HCT116 (cell line): Measurements from ENCODE around the gene FAM90A1. TPM values are rescaled to one million over a fixed set of nuclear protein-coding genes. Genes with fewer than 3 reads are reported as not detected.
A peak's percentile ranks its signal among the peaks of the same experiment; 100 is the strongest.
"Not testable (repeated sequence)": the region's sequence is repeated elsewhere in the genome, so short reads cannot be mapped to it uniquely, and the experiment has no call there.

Experiments
- ATAC-seq: fragments of 200-7000 bp; cut with Tn5 transposase; 2 replicates; pipeline ENCODE4 v1.9.1; 2020; ENCODE audit warnings: mild to moderate bottlenecking, moderate library complexity
- BruUV-seq: library from RNA; stranded (reverse); fragments of 400-500 nt; replicated peaks from 2 replicates; lab custom pipeline; 2021; lab: Mats Ljungman, UMichigan
- CTCF ChIA-PET: fragments of 300-600 bp; sonication (Branson Sonifier 250); formaldehyde crosslinking; loops from one replicate; lab custom pipeline; 2021; ENCODE audit warnings: antibody characterized with exemption; lab: Charles Lee
- POLR2A ChIA-PET: fragments of 300-600, 350-600 bp; sonication (Branson Sonifier 250); formaldehyde crosslinking; loops from one replicate; lab custom pipeline; 2021; ENCODE audit warnings: antibody characterized with exemption; lab: Charles Lee
- RAD21 ChIA-PET, 2 experiments: fragments of 300-600 bp; sonication (Branson Sonifier 250); formaldehyde crosslinking; loops; one replicate each; lab custom pipeline; 2023; ENCODE audit warnings: low total read pairs in 2 of 2; ENCODE audit not compliant: uncharacterized antibody in 2 of 2, unreplicated experiment in 2 of 2, low non-redundant PET in 1 of 2; lab: Charles Lee
- DNase-seq: peaks from one replicate; pipeline ENCODE4 v3.0.0-alpha.2; 2010; ENCODE audit warnings: low read depth, low spot score
- H2AFZ ChIP-seq: fragments of 200-600 bp; shearing (Covaris generic), sonication (generic); 2 replicates; pipeline ENCODE4 v1.6.1; 2017; ENCODE audit warnings: low read depth, mixed run types, mixed read lengths, antibody characterized with exemption, low read length; ENCODE audit not compliant: poor library complexity, severe bottlenecking
- H3K27ac ChIP-seq: 2 replicates; pipeline ENCODE4 v1.5.1; 2012; ENCODE audit warnings: low read depth, low read length
- H3K27me3 ChIP-seq: fragments of 200-600 bp; sonication (generic); 2 replicates; pipeline ENCODE4 v1.6.1; 2016; ENCODE audit warnings: mixed run types, low read length, mixed read lengths; ENCODE audit not compliant: insufficient read depth
- H3K36me3 ChIP-seq, 2 experiments: fragments of 200-500 bp in 1 of 2; fragments of 200-600 bp in 1 of 2; sonication (Bioruptor generic) in 1 of 2; sonication (generic) in 1 of 2; 2 replicates each; pipeline versions ENCODE4 v1.5.1 to v1.6.1; 2014 to 2016; ENCODE audit warnings: low read length in 2 of 2, inconsistent platforms in 1 of 2, mixed read lengths in 1 of 2, mixed run types in 1 of 2; ENCODE audit not compliant: insufficient read depth in 2 of 2, control insufficient read depth in 1 of 2
- H3K4me1 ChIP-seq, 2 experiments: fragments of 200-600 bp in 1 of 2; sonication (generic) in 1 of 2; 2 replicates each; pipeline versions ENCODE4 v1.5.1 to v1.6.1; 2012 to 2017; ENCODE audit warnings: low read length in 2 of 2, inconsistent platforms in 1 of 2, mild to moderate bottlenecking in 1 of 2, mixed read lengths in 1 of 2, mixed run types in 1 of 2, moderate library complexity in 1 of 2; ENCODE audit not compliant: insufficient read depth in 2 of 2, control insufficient read depth in 1 of 2
- H3K4me2 ChIP-seq: fragments of 200-600 bp; sonication (generic); 2 replicates; pipeline ENCODE4 v1.6.1; 2017; ENCODE audit warnings: mixed run types, low read length, mixed read lengths
- H3K4me3 ChIP-seq, 2 experiments: fragments of 200-600 bp in 1 of 2; sonication (generic) in 1 of 2; replicated peaks in 1 of 2; 2 replicates each; pipeline ENCODE4 v1.5.1; 2011 to 2016; ENCODE audit warnings: low read length in 2 of 2, control low read depth in 1 of 2, low read depth in 1 of 2, mild to moderate bottlenecking in 1 of 2, mixed read lengths in 1 of 2, mixed run types in 1 of 2
- H3K79me2 ChIP-seq: fragments of 200-600 bp; sonication (generic); 2 replicates; pipeline ENCODE4 v1.6.1; 2017; ENCODE audit warnings: mild to moderate bottlenecking, mixed run types, low read length, moderate library complexity, mixed read lengths; ENCODE audit not compliant: insufficient read depth
- H3K9ac ChIP-seq: fragments of 200-600 bp; sonication (generic); 2 replicates; pipeline ENCODE4 v1.6.1; 2016; ENCODE audit warnings: low read length, mixed read lengths
- H3K9me2 ChIP-seq: fragments of 200-600 bp; sonication (generic), shearing (Covaris generic); 2 replicates; pipeline ENCODE4 v1.6.1; 2017; ENCODE audit warnings: mixed run types, mild to moderate bottlenecking, moderate library complexity; ENCODE audit not compliant: insufficient read depth
- H3K9me3 ChIP-seq, 2 experiments: fragments of 200-500 bp in 1 of 2; fragments of 200-600 bp in 1 of 2; sonication (Bioruptor generic) in 1 of 2; sonication (generic) in 1 of 2; 2 replicates each; pipeline ENCODE4 v1.6.1; 2014 to 2017; ENCODE audit warnings: low read length in 2 of 2, mixed read lengths in 2 of 2, inconsistent platforms in 1 of 2, low read depth in 1 of 2, mild to moderate bottlenecking in 1 of 2, mixed run types in 1 of 2, moderate library complexity in 1 of 2; ENCODE audit not compliant: control insufficient read depth in 1 of 2, insufficient read depth in 1 of 2
- H4K20me1 ChIP-seq: fragments of 200-600 bp; sonication (generic), shearing (Covaris generic); 2 replicates; pipeline ENCODE4 v1.6.1; 2017; ENCODE audit warnings: mixed run types, mild to moderate bottlenecking, moderate library complexity; ENCODE audit not compliant: insufficient read depth
- CBX3 ChIP-seq: IDR thresholded peaks from 2 replicates; pipeline ENCODE4 v1.6.1; 2012; ENCODE audit warnings: low read depth
- CEBPB ChIP-seq: IDR thresholded peaks from 2 replicates; pipeline ENCODE4 v1.6.1; 2012; ENCODE audit warnings: low read depth
- EGR1 ChIP-seq: IDR thresholded peaks from 2 replicates; pipeline ENCODE4 v1.6.1; 2012; ENCODE audit warnings: low read depth
- EZH2phosphoT487 ChIP-seq: fragments of 200-600 bp; IDR thresholded peaks from 2 replicates; pipeline ENCODE4 v1.6.1; 2018; ENCODE audit warnings: antibody characterized with exemption, borderline replicate concordance
- FOSL1 ChIP-seq: IDR thresholded peaks from 2 replicates; pipeline ENCODE4 v1.6.1; 2012; ENCODE audit warnings: low read depth
- JUND ChIP-seq: IDR thresholded peaks from 2 replicates; pipeline ENCODE4 v1.6.1; 2012
- POLR2AphosphoS5 ChIP-seq: IDR thresholded peaks from 2 replicates; pipeline ENCODE4 v1.6.1; 2011; ENCODE audit warnings: mild to moderate bottlenecking, low read depth, low read length, moderate library complexity
- RAD21 ChIP-seq: IDR thresholded peaks from 2 replicates; pipeline ENCODE4 v1.6.1; 2012; ENCODE audit warnings: low read depth, mild to moderate bottlenecking
- SIN3A ChIP-seq: IDR thresholded peaks from 2 replicates; pipeline ENCODE4 v1.6.1; 2012; ENCODE audit warnings: low read depth
- SP1 ChIP-seq: IDR thresholded peaks from 2 replicates; pipeline ENCODE4 v1.6.1; 2012; ENCODE audit warnings: low read depth
- TCF7L2 ChIP-seq: IDR thresholded peaks from 2 replicates; pipeline ENCODE4 v1.7.0; 2011; ENCODE audit warnings: borderline replicate concordance, inconsistent platforms; ENCODE audit not compliant: insufficient read depth, insufficient read length; ENCODE audit errors: extremely low read depth
- intact Hi-C: fragments of 100-400 bp; cut with micrococcal nuclease; formaldehyde crosslinking; loops from 2 replicates; pipeline ENCODE4 v1.10.0; 2022
- total RNA-seq: library from RNA; stranded (reverse); gene quantifications from one replicate; pipeline ENCODE4 v1.2.1, GENCODE V29; 2021; ENCODE audit not compliant: unreplicated experiment

Gene FAM90A1
- total RNA-seq, 1 experiment from 2014 or later = 0.64 TPM

- H2AFZ ChIP-seq, POLR2A ChIA-PET, CTCF ChIA-PET: not testable (repeated sequence)
Measured at GRCh38 chr12:8228607-8229006, 1.2 kb upstream of the FAM90A1 start.

GRCh38 chr12:8227732-8228077 lies 287 bp upstream of the FAM90A1 start:
- H3K27ac ChIP-seq = peak overlapping the region; percentile 28; the same call in 1 of the 2 replicates
- H4K20me1 ChIP-seq, POLR2A ChIA-PET, H3K9me2 ChIP-seq, H3K79me2 ChIP-seq, H2AFZ ChIP-seq, intact Hi-C loops, DNase-seq, H3K27me3 ChIP-seq, H3K9me3 ChIP-seq, RAD21 ChIA-PET, H3K36me3 ChIP-seq, CTCF ChIA-PET, ATAC-seq: not testable (repeated sequence)
- peak overlapping the region; percentile 40 to 51 for H3K4me3 ChIP-seq
- H3K4me2 ChIP-seq = peak overlapping the region; percentile 60
- peak overlapping the region; percentile 57 for H3K9ac ChIP-seq
- H3K4me1 ChIP-seq = peaks cover 0 to 12% of the 10 kb centered on the region in 2 experiments; a peak in 1 of 4 replicates
- BruUV-seq = TSS peak; percentile 57

More at GRCh38 chr12:8228607-8229006, 1.2 kb upstream of the FAM90A1 start:
- H3K79me2 ChIP-seq, intact Hi-C loops, H3K36me3 ChIP-seq, RAD21 ChIA-PET, H4K20me1 ChIP-seq, BruUV-seq, H3K9me3 ChIP-seq, H3K9me2 ChIP-seq, DNase-seq, H3K27ac ChIP-seq, H3K4me3 ChIP-seq, ATAC-seq, H3K9ac ChIP-seq, H3K27me3 ChIP-seq, H3K4me2 ChIP-seq: not testable (repeated sequence)
- peaks cover 0 to 12% of the 10 kb centered on the region in 2 experiments; a peak in 1 of 4 replicates for H3K4me1 ChIP-seq

GRCh38 chr12:8226355-8226754 lies 1.1 kb downstream of the FAM90A1 start:
- no peak overlapping the region for H3K4me3 ChIP-seq
- no peak overlapping the region for H3K4me2 ChIP-seq
- no peaks in the 10 kb centered on the region for H3K9me2 ChIP-seq
- H3K27me3 ChIP-seq = no peaks in the 10 kb centered on the region
- ATAC-seq (no peak), DNase-seq (no peak)
- H3K9ac ChIP-seq = no peak overlapping the region
- H3K4me1 ChIP-seq = peaks cover 0 to 5% of the 10 kb centered on the region in 2 experiments; a peak in 1 of 4 replicates
- ChIA-PET POLR2A (no interaction called here), CTCF (interaction anchor here (0.7 kb wide), 1 partner anchor 115 kb away, joined by 4 read pairs; no protein-coding TSS in a partner anchor), RAD21 (no interaction called here)
- no peaks in the 10 kb centered on the region for H3K79me2 ChIP-seq
- H3K36me3 ChIP-seq = no peaks in the 10 kb centered on the region
- H3K27ac ChIP-seq = no peak overlapping the region
- no peak overlapping the region for H2AFZ ChIP-seq
- intact Hi-C loops = no loop called here
- no TSS peak for BruUV-seq
- TF ChIP-seq JUND (no peak), SIN3A (no peak), FOSL1 (no peak), SP1 (no peak), RAD21 (no peak), EGR1 (no peak), EZH2phosphoT487 (no peak), POLR2AphosphoS5 (no peak), CBX3 (no peak), CEBPB (no peak), TCF7L2 (no peak)
- H4K20me1 ChIP-seq = no peaks in the 10 kb centered on the region
- H3K9me3 ChIP-seq = no peaks in the 10 kb centered on the region

GRCh38 chr12:8224782-8225181 lies 2.6 kb downstream of the FAM90A1 start:
- ATAC-seq, H3K4me2 ChIP-seq, CTCF ChIA-PET, H3K9me3 ChIP-seq, POLR2A ChIA-PET, H3K36me3 ChIP-seq, H2AFZ ChIP-seq, BruUV-seq, intact Hi-C loops, RAD21 ChIA-PET, H3K9me2 ChIP-seq, H3K79me2 ChIP-seq, H3K4me1 ChIP-seq, H3K4me3 ChIP-seq, H3K9ac ChIP-seq, H3K27me3 ChIP-seq, DNase-seq, H4K20me1 ChIP-seq, H3K27ac ChIP-seq: not testable (repeated sequence)
